Astrocyte (in vitro differentiated cells and primary cell): ENCODE data around the gene ECSIT.
A peak's percentile ranks its signal among the peaks of the same experiment; 100 is the strongest.

Experiments
- CTCF ChIP-seq: IDR thresholded peaks from 2 replicates; pipeline ENCODE4 v1.5.1; 2011; ENCODE audit warnings: low read depth, mild to moderate bottlenecking, inconsistent platforms, low read length, moderate library complexity; ENCODE audit not compliant: insufficient read depth
- EZH2 ChIP-seq: IDR thresholded peaks from 2 replicates; pipeline ENCODE4 v1.6.1; 2012; ENCODE audit warnings: mild to moderate bottlenecking, low read length, inconsistent platforms; ENCODE audit not compliant: insufficient read depth

GRCh38 chr19:11480715-11481533 is 48.0 kb downstream of the ECSIT start, which contains the start of gene ELAVL3:
- TF ChIP-seq CTCF, result no peak
- peak; percentile 19 for TF ChIP-seq EZH2
